Tibial nerve (tissue), 3 donors: ENCODE measurements around the gene TSR3.

ENCODE experiments used
- POLR2A ChIP-seq, 2 donors: fragments of 450-650 bp; IDR thresholded peaks; one replicate each; pipeline ENCODE4 v1.6.1; 2017; ENCODE audit warnings: antibody characterized with exemption in 2 of 2, mild to moderate bottlenecking in 2 of 2, moderate library complexity in 2 of 2
- TF ChIP-seq, protein P1 (sequence below), 5 experiments: fragments of 200-600 bp in 3 of 5; fragments of 450-650 bp in 2 of 5; sonication (generic) in 3 of 5; IDR thresholded peaks; one replicate each; pipeline ENCODE4 v1.5.1; 2016 to 2019; ENCODE audit warnings: antibody characterized with exemption in 5 of 5, mild to moderate bottlenecking in 3 of 5, moderate library complexity in 2 of 5

DNA sequence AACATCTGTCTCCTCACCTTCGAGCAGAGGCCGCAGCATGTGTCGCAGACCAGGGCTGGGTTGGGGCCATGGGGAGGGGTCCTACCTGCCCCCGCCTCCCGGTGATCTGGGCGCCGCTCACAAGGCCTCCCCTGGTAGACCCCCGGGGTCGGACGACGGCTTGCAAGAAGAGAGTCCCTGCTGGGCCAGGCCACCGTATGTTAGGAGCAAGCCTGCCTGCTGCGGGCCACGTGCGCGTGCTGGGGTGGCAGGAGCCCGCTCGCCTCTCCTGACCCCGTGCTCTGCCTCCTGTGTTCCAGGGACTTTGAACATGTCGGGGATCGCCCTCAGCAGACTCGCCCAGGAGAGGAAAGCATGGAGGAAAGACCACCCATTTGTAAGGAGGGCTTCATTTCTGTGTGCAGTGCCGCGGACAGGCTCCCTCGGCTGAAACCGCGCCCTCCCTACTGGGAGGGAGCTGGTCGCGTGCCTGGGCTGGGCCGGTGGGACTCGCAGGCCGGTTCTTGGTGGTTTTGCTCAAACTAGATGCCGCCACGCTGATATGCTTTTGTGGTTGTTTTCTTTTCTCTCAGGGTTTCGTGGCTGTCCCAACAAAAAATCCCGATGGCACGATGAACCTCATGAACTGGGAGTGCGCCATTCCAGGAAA lies 37.8 kb downstream of the TSR3 start:
- TF ChIP-seq, protein P1, sequence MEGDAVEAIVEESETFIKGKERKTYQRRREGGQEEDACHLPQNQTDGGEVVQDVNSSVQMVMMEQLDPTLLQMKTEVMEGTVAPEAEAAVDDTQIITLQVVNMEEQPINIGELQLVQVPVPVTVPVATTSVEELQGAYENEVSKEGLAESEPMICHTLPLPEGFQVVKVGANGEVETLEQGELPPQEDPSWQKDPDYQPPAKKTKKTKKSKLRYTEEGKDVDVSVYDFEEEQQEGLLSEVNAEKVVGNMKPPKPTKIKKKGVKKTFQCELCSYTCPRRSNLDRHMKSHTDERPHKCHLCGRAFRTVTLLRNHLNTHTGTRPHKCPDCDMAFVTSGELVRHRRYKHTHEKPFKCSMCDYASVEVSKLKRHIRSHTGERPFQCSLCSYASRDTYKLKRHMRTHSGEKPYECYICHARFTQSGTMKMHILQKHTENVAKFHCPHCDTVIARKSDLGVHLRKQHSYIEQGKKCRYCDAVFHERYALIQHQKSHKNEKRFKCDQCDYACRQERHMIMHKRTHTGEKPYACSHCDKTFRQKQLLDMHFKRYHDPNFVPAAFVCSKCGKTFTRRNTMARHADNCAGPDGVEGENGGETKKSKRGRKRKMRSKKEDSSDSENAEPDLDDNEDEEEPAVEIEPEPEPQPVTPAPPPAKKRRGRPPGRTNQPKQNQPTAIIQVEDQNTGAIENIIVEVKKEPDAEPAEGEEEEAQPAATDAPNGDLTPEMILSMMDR (IDR thresholded peaks at IDR 0.05), result no peak
- TF ChIP-seq POLR2A (IDR thresholded peaks at IDR 0.05), result no peak
